Sciatic nerve (tissue), 2 donors: ENCODE measurements around the gene PFDN4. TPM values are rescaled to one million over a fixed set of nuclear protein-coding genes. Genes with fewer than 3 reads are reported as not detected.
"Not testable (repeated sequence)": the region's sequence is repeated elsewhere in the genome, so short reads cannot be mapped to it uniquely, and the experiment has no call there.

ENCODE experiments used
- ATAC-seq: fragments of 200-7000 bp; cut with Tn5 transposase; one replicate; pipeline ENCODE4 v1.9.1; 2020; ENCODE audit warnings: mild to moderate bottlenecking, moderate library complexity
- DNase-seq: peaks from one replicate; pipeline ENCODE4 v3.0.0-alpha.2; 2020; ENCODE audit warnings: low spot score
- intact Hi-C: fragments of 100-400 bp; cut with DNase I; formaldehyde crosslinking; loops from one replicate; pipeline ENCODE4 v1.14.2; 2022
- total RNA-seq: library from RNA; stranded (reverse); fragmentation: NEBNext Ultra II Directional; extraction: Animal tissue kit (Norgen Biotek cat#: 25700); gene quantifications from one replicate; pipeline ENCODE4 v1.2.1, GENCODE V29; 2021
- donor health status: DM: no; HTN: no; CAD: no.
- donor health status: DM: no; HTN: no; CAD: no.

Gene PFDN4
- total RNA-seq, 1 donor from 2014 or later = 26.3 TPM

GRCh38 chr20:54254596-54254995, 46.7 kb downstream of the PFDN4 start:
- intact Hi-C loops = no loop called here
- no peak for ATAC-seq
- no peak for DNase-seq

- DNase-seq = no peak
- ATAC-seq = no peak
- intact Hi-C loops = no loop called here
These were observed 47.3 kb downstream of the PFDN4 start for GRCh38 chr20:54255157-54255556.

GRCh38 chr20:54256202-54256601, 48.3 kb downstream of the PFDN4 start:
- DNase-seq (no peak), ATAC-seq (no peak)
- intact Hi-C loops = no loop called here

GRCh38 chr20:54257071-54257816, 49.4 kb downstream of the PFDN4 start:
- ATAC-seq = peak; percentile 96
- no peak for DNase-seq
- intact Hi-C loops = no loop called here

- no peak for DNase-seq
- ATAC-seq = no peak
- intact Hi-C loops = no loop called here
These were observed 52.2 kb downstream of the PFDN4 start for GRCh38 chr20:54260116-54260515.

GRCh38 chr20:54262671-54263070, 54.8 kb downstream of the PFDN4 start:
- DNase-seq (no peak), ATAC-seq (no peak)
- intact Hi-C loops = no loop called here

GRCh38 chr20:54263116-54263690, 55.3 kb downstream of the PFDN4 start:
- DNase-seq (no peak), ATAC-seq (no peak)
- intact Hi-C loops = no loop called here

- intact Hi-C loops, DNase-seq, ATAC-seq: not testable (repeated sequence)
These were observed 57.9 kb downstream of the PFDN4 start for GRCh38 chr20:54265791-54266190.

- intact Hi-C loops = no loop called here
- no peak for DNase-seq
- no peak for ATAC-seq
These were observed 59.0 kb downstream of the PFDN4 start for GRCh38 chr20:54266844-54267243.

GRCh38 chr20:54267483-54268003, 59.7 kb downstream of the PFDN4 start:
- intact Hi-C loops = no loop called here
- ATAC-seq (no peak), DNase-seq (no peak)

- DNase-seq (no peak), ATAC-seq (no peak)
- intact Hi-C loops = no loop called here
These were observed 61.1 kb downstream of the PFDN4 start for GRCh38 chr20:54268941-54269340.

Other genes starting within 250 kb of the PFDN4 start
- 117 TPM for gene BCAS1, start 137.5 kb upstream of the PFDN4 start, total RNA-seq
- gene CYP24A1, start 34.1 kb upstream of the PFDN4 start, total RNA-seq = not detected